IMR-90 (cell line): ENCODE results near the gene NFATC3. TPM values are rescaled to one million over a fixed set of nuclear protein-coding genes. Genes with fewer than 3 reads are reported as not detected.

ENCODE experiments used
- ATAC-seq: fragments of 200-7000 bp; cut with Tn5 transposase; 2 replicates; pipeline ENCODE4 v1.9.1; 2020; ENCODE audit warnings: low read depth, mild to moderate bottlenecking, moderate library complexity
- BruUV-seq: library from RNA; stranded (reverse); fragments of 400-500 nt; replicated peaks from 2 replicates; lab custom pipeline; 2021; lab: Mats Ljungman, UMichigan
- CTCF ChIA-PET: fragments of 300-600 bp; formaldehyde crosslinking; extraction: SDS; loops from one replicate; lab custom pipeline; 2021; ENCODE audit warnings: antibody characterized with exemption; lab: Yijun Ruan, JAX
- POLR2A ChIA-PET: fragments of 300-600 bp; sonication (Branson Sonifier 250); formaldehyde crosslinking; loops from one replicate; lab custom pipeline; 2022; ENCODE audit warnings: antibody characterized with exemption; ENCODE audit not compliant: unreplicated experiment; lab: Charles Lee
- DNase-seq: peaks from one replicate; pipeline ENCODE4 v3.0.0; 2013
- H2AFZ ChIP-seq: replicated peaks from 2 replicates; pipeline ENCODE3; 2013; ENCODE audit warnings: low read length, mild to moderate bottlenecking; ENCODE audit not compliant: poor library complexity
- H2AK5ac ChIP-seq: 2 replicates; pipeline ENCODE4 v1.6.1; 2013; ENCODE audit warnings: low read depth, low read length, inconsistent platforms
- H2AK9ac ChIP-seq: replicated peaks from 2 replicates; pipeline ENCODE3; 2013; ENCODE audit warnings: mild to moderate bottlenecking, low read depth, low read length, moderate library complexity; ENCODE audit not compliant: poor library complexity
- H2BK120ac ChIP-seq: 2 replicates; pipeline ENCODE4 v1.6.1; 2013; ENCODE audit warnings: low read depth, low read length, inconsistent platforms
- H2BK15ac ChIP-seq: 3 replicates; pipeline ENCODE4 v1.6.1; 2013; ENCODE audit warnings: low read depth, low read length, inconsistent platforms
- H2BK20ac ChIP-seq: 2 replicates; pipeline ENCODE4 v1.6.1; 2013; ENCODE audit warnings: low read depth, mild to moderate bottlenecking, inconsistent platforms, low read length, moderate library complexity
- H2BK5ac ChIP-seq: 2 replicates; pipeline ENCODE4 v1.6.1; 2013; ENCODE audit warnings: mild to moderate bottlenecking, low read depth, low read length, inconsistent platforms; ENCODE audit not compliant: poor library complexity, severe bottlenecking
- H3K14ac ChIP-seq: replicated peaks from 2 replicates; pipeline ENCODE4 v1.6.1; 2013; ENCODE audit warnings: low read depth, low read length, inconsistent platforms
- H3K18ac ChIP-seq: 2 replicates; pipeline ENCODE4 v1.6.1; 2013; ENCODE audit warnings: low read depth, low read length, control low read depth
- H3K23ac ChIP-seq: 2 replicates; pipeline ENCODE4 v1.6.1; 2013; ENCODE audit warnings: low read depth, low read length, inconsistent platforms
- H3K27ac ChIP-seq: 2 replicates; pipeline ENCODE4 v1.5.1; 2013; ENCODE audit warnings: mild to moderate bottlenecking, control low read depth, low read length; ENCODE audit not compliant: insufficient read depth
- H3K27me3 ChIP-seq: 2 replicates; pipeline ENCODE4 v1.6.1; 2013; ENCODE audit warnings: low read length; ENCODE audit not compliant: control insufficient read depth, insufficient read depth
- H3K36me3 ChIP-seq: 2 replicates; pipeline ENCODE4 v1.6.1; 2013; ENCODE audit warnings: low read length, mixed read lengths; ENCODE audit not compliant: control insufficient read depth, insufficient read depth
- H3K4ac ChIP-seq: 2 replicates; pipeline ENCODE4 v1.6.1; 2013; ENCODE audit warnings: low read depth, low read length, inconsistent platforms
- H3K4me1 ChIP-seq: 2 replicates; pipeline ENCODE4 v1.6.1; 2013; ENCODE audit warnings: low read length, mixed read lengths; ENCODE audit not compliant: control insufficient read depth, insufficient read depth
- H3K4me2 ChIP-seq: 2 replicates; pipeline ENCODE4 v1.6.1; 2013; ENCODE audit warnings: low read depth, mild to moderate bottlenecking, control low read depth, low read length, moderate library complexity
- H3K4me3 ChIP-seq: 2 replicates; pipeline ENCODE4 v1.5.1; 2013; ENCODE audit warnings: low read depth, mild to moderate bottlenecking, control low read depth, low read length, moderate library complexity; ENCODE audit not compliant: insufficient read depth
- H3K56ac ChIP-seq: 2 replicates; pipeline ENCODE4 v1.6.1; 2013; ENCODE audit warnings: low read length, inconsistent platforms; ENCODE audit not compliant: insufficient read depth; ENCODE audit errors: extremely low read depth
- H3K79me1 ChIP-seq, 2 experiments: 2 replicates each; pipeline ENCODE4 v1.6.1; 2013; ENCODE audit warnings: low read length in 2 of 2, inconsistent platforms in 1 of 2, low read depth in 1 of 2
- H3K9ac ChIP-seq: 2 replicates; pipeline ENCODE4 v1.6.1; 2013; ENCODE audit warnings: low read depth, low read length, control low read depth
- H3K9me1 ChIP-seq: 2 replicates; pipeline ENCODE4 v1.6.1; 2013; ENCODE audit warnings: low read length, inconsistent platforms; ENCODE audit not compliant: insufficient read depth
- H3K9me3 ChIP-seq: 2 replicates; pipeline ENCODE4 v1.6.1; 2013; ENCODE audit warnings: low read length; ENCODE audit not compliant: control insufficient read depth, insufficient read depth
- H4K20me1 ChIP-seq: 2 replicates; pipeline ENCODE4 v1.6.1; 2013; ENCODE audit warnings: low read length, inconsistent platforms; ENCODE audit not compliant: insufficient read depth
- H4K5ac ChIP-seq: 2 replicates; pipeline ENCODE4 v1.6.1; 2013; ENCODE audit warnings: mild to moderate bottlenecking, low read depth, low read length, control low read depth
- H4K8ac ChIP-seq, 2 experiments: 2 replicates each; pipeline ENCODE4 v1.6.1; 2013; ENCODE audit warnings: low read depth in 2 of 2, low read length in 2 of 2, control low read depth in 1 of 2, inconsistent platforms in 1 of 2
- H4K91ac ChIP-seq: 2 replicates; pipeline ENCODE4 v1.6.1; 2013; ENCODE audit warnings: low read depth, low read length, inconsistent platforms; ENCODE audit not compliant: insufficient read depth
- BHLHE40 ChIP-seq: fragments of 150-350 bp; IDR thresholded peaks from 2 replicates; pipeline ENCODE4 v1.6.1; 2016; ENCODE audit warnings: mild to moderate bottlenecking, low read depth, low read length
- CEBPB ChIP-seq: IDR thresholded peaks from 2 replicates; pipeline ENCODE4 v1.6.1; 2012; ENCODE audit warnings: low read depth, low read length, improper control_type of control experiment
- MAFK ChIP-seq: IDR thresholded peaks from 2 replicates; pipeline ENCODE4 v1.6.1; 2012; ENCODE audit warnings: low read depth, low read length, improper control_type of control experiment
- RCOR1 ChIP-seq: IDR thresholded peaks from 2 replicates; pipeline ENCODE4 v1.6.1; 2012; ENCODE audit warnings: mild to moderate bottlenecking, low read length, improper control_type of control experiment; ENCODE audit not compliant: insufficient replicate concordance
- WGBS, 2 experiments: methylation state at CpG; one replicate each; pipeline versions ENCODE4 v1.1.5 to v1.1.7; 2013; ENCODE audit warnings: missing lambda C conversion rate in 2 of 2; ENCODE audit not compliant: insufficient read length in 1 of 2; ENCODE audit errors: extremely low coverage in 2 of 2; 5-methylcytosine and 5-hydroxymethylcytosine counted together
- dilution Hi-C: fragments of 300-500 bp; cut with HindIII; formaldehyde crosslinking; loops from one replicate; pipeline ENCODE4 v1.14.3; 2018; ENCODE audit warnings: low sequenced_read_pairs; ENCODE audit not compliant: unreplicated experiment
- in situ Hi-C: fragments of 300-500 bp; cut with MboI; formaldehyde crosslinking; loops from 3 replicates; pipeline ENCODE4 v1.14.3; 2019; ENCODE audit warnings: low sequenced_read_pairs, inconsistent platforms, mixed read lengths
- intact Hi-C: fragments of 100-400 bp; cut with micrococcal nuclease; formaldehyde crosslinking; loops from 2 replicates; pipeline ENCODE4 v1.10.0; 2022
- polyA plus RNA-seq, 3 experiments: library from polyadenylated mRNA; depleted of rRNA; stranded (reverse); fragments of >200 nt; gene quantifications; 2 replicates each; pipeline ENCODE4 v1.2.3, GENCODE V29; 2012; ENCODE audit warnings: low replicate concordance in 1 of 3
- total RNA-seq: library from RNA; depleted of rRNA; stranded (reverse); fragments of >200 nt; gene quantifications from 2 replicates; pipeline ENCODE4 v1.2.3, GENCODE V29; 2012

NFATC3 gene
- total and polyA plus RNA-seq, 2 of the 4 experiments (the other 2 are of a cell fraction) = 6.3 to 21.5 TPM

DNA sequence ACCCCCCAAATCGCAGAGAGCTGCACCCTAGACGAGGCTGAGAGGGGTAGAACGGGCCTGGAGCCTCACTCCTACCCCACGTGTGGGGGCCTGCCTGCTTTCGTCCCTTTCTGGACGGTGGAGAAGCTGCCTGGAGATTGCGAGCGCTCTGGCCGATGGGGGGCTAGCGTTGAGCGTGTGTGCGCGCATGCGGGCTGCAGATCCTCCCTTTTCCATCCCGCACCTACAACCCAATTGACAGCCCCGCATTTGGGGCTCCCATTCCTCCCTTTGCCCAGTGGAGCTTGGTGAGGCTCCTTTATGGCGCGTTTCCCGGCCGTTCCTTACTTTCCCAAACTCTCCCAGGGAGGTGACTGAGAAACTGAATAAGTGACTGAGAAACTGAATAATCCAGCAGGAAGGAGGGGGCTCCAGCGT is 151.7 kb downstream of the NFATC3 start:
- Histone ChIP-seq H4K20me1 (no peaks in the 10 kb centered on the region), H3K27ac (peak overlapping the region; percentile 20), H2BK5ac (peak overlapping the region; percentile 18), H3K4me3 (peak overlapping the region; percentile 46), H4K91ac (peak overlapping the region; percentile 60), H3K9me1 (peaks cover 8% of the 10 kb centered on the region), H2AK5ac (peak overlapping the region; percentile 85), H3K14ac (peak overlapping the region; percentile 26), H3K79me1 (peaks cover 2 to 10% of the 10 kb centered on the region in 2 experiments; a peak in 2 of 4 replicates), H3K56ac (0 out of 2 replicates have a peak overlapping the region, but pooled peaks have one; percentile 2), H2BK20ac (peak overlapping the region; percentile 77), H4K8ac (peak overlapping the region; percentile 54 to 95), H2AFZ (peak overlapping the region; percentile 96), H3K18ac (peak overlapping the region; percentile 4), H2BK120ac (peak overlapping the region; percentile 66), H3K4me2 (peak overlapping the region; percentile 60), H2AK9ac (peak overlapping the region; percentile 59), H3K27me3 (no peaks in the 10 kb centered on the region), H2BK15ac (peak overlapping the region; percentile 56; the same call in 1 of the 3 replicates), H3K9ac (peak overlapping the region; percentile 34; the same call in 1 of the 2 replicates), H3K4ac (peak overlapping the region; percentile 78), H3K36me3 (no peaks in the 10 kb centered on the region), H3K4me1 (peaks cover 10% of the 10 kb centered on the region), H4K5ac (peak overlapping the region; percentile 76), H3K9me3 (no peaks in the 10 kb centered on the region), H3K23ac (peak overlapping the region; percentile 8; the same call in 1 of the 2 replicates)
- intact Hi-C loops = no loop called here
- TF ChIP-seq CEBPB (no peak), RCOR1 (no peak), MAFK (no peak), BHLHE40 (no peak)
- no CpG with 5 or more reads among the region's 21 CpGs for WGBS, 2 experiments
- DNase-seq (no peak), ATAC-seq (no peak)
- dilution Hi-C loops = no loop called here
- POLR2A ChIA-PET = interaction anchor here (1.1 kb wide), 1 partner anchor 13 kb away, joined by 12 read pairs; no protein-coding TSS in a partner anchor
- in situ Hi-C loops = no loop called here
- CTCF ChIA-PET = no interaction called here
- BruUV-seq = no TSS peak
